SK-N-SH treated with all-trans-retinoic acid at 6 μM for 48 hours (cell line): ENCODE results near the gene NCOA5.

ENCODE experiments used
- ATAC-seq: fragments of 200-7000 bp; cut with Tn5 transposase; 3 replicates; pipeline ENCODE4 v1.9.1; 2020; ENCODE audit warnings: mild to moderate bottlenecking, moderate library complexity
- ARNTL ChIP-seq: fragments of 450-650 bp; formaldehyde crosslinking; IDR thresholded peaks from 2 replicates; pipeline ENCODE4 v1.5.0; 2020; ENCODE audit warnings: low read depth, mild to moderate bottlenecking, moderate library complexity, borderline replicate concordance
- BACH2 ChIP-seq: fragments of 250-450 bp; sonication (Bioruptor Pico); IDR thresholded peaks from 2 replicates; pipeline ENCODE4 v1.9.0; 2021; ENCODE audit warnings: mild to moderate bottlenecking, borderline replicate concordance
- ESRRG ChIP-seq: fragments of 250-450 bp; sonication (Bioruptor Pico); IDR thresholded peaks from 2 replicates; pipeline ENCODE4 v1.6.1; 2021; ENCODE audit warnings: mild to moderate bottlenecking
- GLIS3 ChIP-seq: fragments of 250-450 bp; sonication (Bioruptor Pico); IDR thresholded peaks from 2 replicates; pipeline ENCODE4 v1.5.0; 2020; ENCODE audit warnings: mild to moderate bottlenecking, moderate library complexity
- ISL1 ChIP-seq: fragments of 250-450 bp; sonication (Bioruptor Pico); IDR thresholded peaks from 2 replicates; pipeline ENCODE4 v2.1.2; 2022; ENCODE audit warnings: mild to moderate bottlenecking, moderate library complexity
- OSR1 ChIP-seq: fragments of 250-450 bp; sonication (Bioruptor Pico); IDR thresholded peaks from 2 replicates; pipeline ENCODE4 v1.8.0; 2022; ENCODE audit warnings: moderate library complexity, mild to moderate bottlenecking, inconsistent platforms
- PPARA ChIP-seq: fragments of 250-450 bp; sonication (Bioruptor Pico); IDR thresholded peaks from 2 replicates; pipeline ENCODE4 v1.5.0; 2020; ENCODE audit warnings: mild to moderate bottlenecking, borderline replicate concordance
- TCF4 ChIP-seq: fragments of 250-450 bp; sonication (Bioruptor Pico); IDR thresholded peaks from 2 replicates; pipeline ENCODE4 v1.8.0; 2021; ENCODE audit warnings: mild to moderate bottlenecking, moderate library complexity, borderline replicate concordance
- ZC3H10 ChIP-seq: fragments of 250-450 bp; sonication (Bioruptor Pico); IDR thresholded peaks from 2 replicates; pipeline ENCODE4 v1.5.1; 2021; ENCODE audit warnings: mild to moderate bottlenecking, moderate library complexity
- ZFP3 ChIP-seq: fragments of 250-450 bp; sonication (Bioruptor Pico); IDR thresholded peaks from 2 replicates; pipeline ENCODE4 v1.5.0; 2020; ENCODE audit warnings: mild to moderate bottlenecking, moderate library complexity
- ZFP30 ChIP-seq: fragments of 450-650 bp; formaldehyde crosslinking; IDR thresholded peaks from 2 replicates; pipeline ENCODE4 v1.5.0; 2022; ENCODE audit warnings: mild to moderate bottlenecking, moderate library complexity
- ZNF565 ChIP-seq: fragments of 450-650 bp; formaldehyde crosslinking; conservative IDR thresholded peaks from 2 replicates; pipeline ENCODE4 v1.5.0; 2020; ENCODE audit warnings: low read depth, mild to moderate bottlenecking, moderate library complexity
- ZNF70 ChIP-seq: fragments of 450-650 bp; formaldehyde crosslinking; IDR thresholded peaks from 2 replicates; pipeline ENCODE4 v1.5.0; 2020; ENCODE audit warnings: mild to moderate bottlenecking, moderate library complexity
- ZNF8 ChIP-seq: fragments of 450-650 bp; formaldehyde crosslinking; IDR thresholded peaks from 2 replicates; pipeline ENCODE4 v1.5.0; 2020; ENCODE audit warnings: mild to moderate bottlenecking, moderate library complexity
- TF ChIP-seq, protein P1 (sequence below): fragments of 250-450 bp; sonication (Bioruptor Pico); IDR thresholded peaks from 2 replicates; pipeline ENCODE4 v1.5.1; 2020; ENCODE audit warnings: low read depth, mild to moderate bottlenecking, moderate library complexity
- TF ChIP-seq, protein P2 (sequence below): fragments of 250-450 bp; sonication (Bioruptor Pico); IDR thresholded peaks from 2 replicates; pipeline ENCODE4 v1.5.0; 2020; ENCODE audit warnings: mild to moderate bottlenecking, moderate library complexity
- TF ChIP-seq, protein P3 (sequence below): fragments of 250-450 bp; sonication (Bioruptor Pico); IDR thresholded peaks from 2 replicates; pipeline ENCODE4 v1.8.0; 2021; ENCODE audit warnings: low read depth, mild to moderate bottlenecking, moderate library complexity, borderline replicate concordance
- TF ChIP-seq, protein P4 (sequence below): fragments of 250-450 bp; sonication (Bioruptor Pico); IDR thresholded peaks from 2 replicates; pipeline ENCODE4 v1.5.1; 2021; ENCODE audit warnings: mild to moderate bottlenecking, moderate library complexity
- TF ChIP-seq, protein P5 (sequence below): fragments of 250-450 bp; sonication (Bioruptor Pico); IDR thresholded peaks from 2 replicates; pipeline ENCODE4 v1.8.0; 2020; ENCODE audit warnings: mild to moderate bottlenecking, moderate library complexity, borderline replicate concordance

The NCOA5 gene

DNA sequence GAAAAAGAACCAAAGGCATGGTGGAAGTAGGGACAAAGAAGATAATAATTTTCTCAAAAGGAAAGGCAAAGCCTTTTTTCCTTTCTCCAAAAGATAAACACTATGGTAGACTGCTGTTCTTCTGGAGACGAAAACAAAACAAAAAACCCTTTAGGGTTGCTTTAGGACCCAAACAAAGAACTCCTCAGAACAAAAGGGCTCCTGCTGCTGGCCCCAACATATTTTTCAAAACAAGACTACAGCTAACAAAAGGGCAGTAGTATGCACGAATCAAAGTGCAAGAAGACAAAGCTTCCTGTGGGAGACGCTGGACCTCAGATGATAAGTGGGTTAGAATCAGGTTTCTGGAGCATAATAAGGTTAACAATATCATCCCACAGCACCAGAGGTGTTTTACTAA lies 15.8 kb downstream of the NCOA5 start:
- TF ChIP-seq ZNF565 (CRISPR knock-in tag) (no peak), TCF4 (CRISPR knock-in tag) (no peak), ZNF70 (CRISPR knock-in tag) (no peak), ESRRG (CRISPR knock-in tag) (no peak), ZC3H10 (CRISPR knock-in tag) (no peak), GLIS3 (CRISPR knock-in tag) (no peak), BACH2 (CRISPR knock-in tag) (no peak), PPARA (no peak), ZFP3 (CRISPR knock-in tag) (no peak), ZNF8 (no peak), ISL1 (CRISPR knock-in tag) (no peak), ARNTL (no peak)
- TF ChIP-seq, protein P1, sequence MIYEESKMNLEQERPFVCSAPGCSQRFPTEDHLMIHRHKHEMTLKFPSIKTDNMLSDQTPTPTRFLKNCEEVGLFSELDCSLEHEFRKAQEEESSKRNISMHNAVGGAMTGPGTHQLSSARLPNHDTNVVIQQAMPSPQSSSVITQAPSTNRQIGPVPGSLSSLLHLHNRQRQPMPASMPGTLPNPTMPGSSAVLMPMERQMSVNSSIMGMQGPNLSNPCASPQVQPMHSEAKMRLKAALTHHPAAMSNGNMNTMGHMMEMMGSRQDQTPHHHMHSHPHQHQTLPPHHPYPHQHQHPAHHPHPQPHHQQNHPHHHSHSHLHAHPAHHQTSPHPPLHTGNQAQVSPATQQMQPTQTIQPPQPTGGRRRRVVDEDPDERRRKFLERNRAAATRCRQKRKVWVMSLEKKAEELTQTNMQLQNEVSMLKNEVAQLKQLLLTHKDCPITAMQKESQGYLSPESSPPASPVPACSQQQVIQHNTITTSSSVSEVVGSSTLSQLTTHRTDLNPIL (CRISPR knock-in tag): no peak
- TF ChIP-seq, protein P2, sequence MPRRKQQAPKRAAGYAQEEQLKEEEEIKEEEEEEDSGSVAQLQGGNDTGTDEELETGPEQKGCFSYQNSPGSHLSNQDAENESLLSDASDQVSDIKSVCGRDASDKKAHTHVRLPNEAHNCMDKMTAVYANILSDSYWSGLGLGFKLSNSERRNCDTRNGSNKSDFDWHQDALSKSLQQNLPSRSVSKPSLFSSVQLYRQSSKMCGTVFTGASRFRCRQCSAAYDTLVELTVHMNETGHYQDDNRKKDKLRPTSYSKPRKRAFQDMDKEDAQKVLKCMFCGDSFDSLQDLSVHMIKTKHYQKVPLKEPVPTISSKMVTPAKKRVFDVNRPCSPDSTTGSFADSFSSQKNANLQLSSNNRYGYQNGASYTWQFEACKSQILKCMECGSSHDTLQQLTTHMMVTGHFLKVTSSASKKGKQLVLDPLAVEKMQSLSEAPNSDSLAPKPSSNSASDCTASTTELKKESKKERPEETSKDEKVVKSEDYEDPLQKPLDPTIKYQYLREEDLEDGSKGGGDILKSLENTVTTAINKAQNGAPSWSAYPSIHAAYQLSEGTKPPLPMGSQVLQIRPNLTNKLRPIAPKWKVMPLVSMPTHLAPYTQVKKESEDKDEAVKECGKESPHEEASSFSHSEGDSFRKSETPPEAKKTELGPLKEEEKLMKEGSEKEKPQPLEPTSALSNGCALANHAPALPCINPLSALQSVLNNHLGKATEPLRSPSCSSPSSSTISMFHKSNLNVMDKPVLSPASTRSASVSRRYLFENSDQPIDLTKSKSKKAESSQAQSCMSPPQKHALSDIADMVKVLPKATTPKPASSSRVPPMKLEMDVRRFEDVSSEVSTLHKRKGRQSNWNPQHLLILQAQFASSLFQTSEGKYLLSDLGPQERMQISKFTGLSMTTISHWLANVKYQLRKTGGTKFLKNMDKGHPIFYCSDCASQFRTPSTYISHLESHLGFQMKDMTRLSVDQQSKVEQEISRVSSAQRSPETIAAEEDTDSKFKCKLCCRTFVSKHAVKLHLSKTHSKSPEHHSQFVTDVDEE: no peak
- TF ChIP-seq, protein P3, sequence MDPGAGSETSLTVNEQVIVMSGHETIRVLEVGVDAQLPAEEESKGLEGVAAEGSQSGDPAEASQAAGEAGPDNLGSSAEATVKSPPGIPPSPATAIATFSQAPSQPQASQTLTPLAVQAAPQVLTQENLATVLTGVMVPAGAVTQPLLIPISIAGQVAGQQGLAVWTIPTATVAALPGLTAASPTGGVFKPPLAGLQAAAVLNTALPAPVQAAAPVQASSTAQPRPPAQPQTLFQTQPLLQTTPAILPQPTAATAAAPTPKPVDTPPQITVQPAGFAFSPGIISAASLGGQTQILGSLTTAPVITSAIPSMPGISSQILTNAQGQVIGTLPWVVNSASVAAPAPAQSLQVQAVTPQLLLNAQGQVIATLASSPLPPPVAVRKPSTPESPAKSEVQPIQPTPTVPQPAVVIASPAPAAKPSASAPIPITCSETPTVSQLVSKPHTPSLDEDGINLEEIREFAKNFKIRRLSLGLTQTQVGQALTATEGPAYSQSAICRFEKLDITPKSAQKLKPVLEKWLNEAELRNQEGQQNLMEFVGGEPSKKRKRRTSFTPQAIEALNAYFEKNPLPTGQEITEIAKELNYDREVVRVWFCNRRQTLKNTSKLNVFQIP (CRISPR knock-in tag): no peak
- TF ChIP-seq, protein P4, sequence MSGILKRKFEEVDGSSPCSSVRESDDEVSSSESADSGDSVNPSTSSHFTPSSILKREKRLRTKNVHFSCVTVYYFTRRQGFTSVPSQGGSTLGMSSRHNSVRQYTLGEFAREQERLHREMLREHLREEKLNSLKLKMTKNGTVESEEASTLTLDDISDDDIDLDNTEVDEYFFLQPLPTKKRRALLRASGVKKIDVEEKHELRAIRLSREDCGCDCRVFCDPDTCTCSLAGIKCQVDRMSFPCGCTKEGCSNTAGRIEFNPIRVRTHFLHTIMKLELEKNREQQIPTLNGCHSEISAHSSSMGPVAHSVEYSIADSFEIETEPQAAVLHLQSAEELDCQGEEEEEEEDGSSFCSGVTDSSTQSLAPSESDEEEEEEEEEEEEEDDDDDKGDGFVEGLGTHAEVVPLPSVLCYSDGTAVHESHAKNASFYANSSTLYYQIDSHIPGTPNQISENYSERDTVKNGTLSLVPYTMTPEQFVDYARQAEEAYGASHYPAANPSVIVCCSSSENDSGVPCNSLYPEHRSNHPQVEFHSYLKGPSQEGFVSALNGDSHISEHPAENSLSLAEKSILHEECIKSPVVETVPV (CRISPR knock-in tag): no peak
- TF ChIP-seq, all 23 proteins: peak for 0
- ATAC-seq: no peak

DNA sequence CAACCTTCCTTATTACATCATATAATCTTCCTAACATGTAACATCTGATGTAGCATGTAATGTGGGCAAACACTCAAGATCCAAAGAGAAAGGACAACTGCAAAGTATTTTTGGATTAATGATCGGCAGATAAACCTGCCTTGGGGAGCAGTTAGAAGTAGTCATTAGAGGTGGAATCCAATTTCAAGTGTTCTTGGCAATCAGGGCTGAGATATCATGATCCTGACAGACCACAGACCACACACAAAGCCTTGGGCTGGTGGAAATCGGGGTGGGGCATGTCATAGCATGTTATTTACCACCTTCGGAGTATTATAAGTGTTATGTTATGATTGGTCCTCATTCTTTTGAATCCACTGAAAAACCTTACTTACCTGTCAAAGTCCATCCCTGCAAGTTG lies 16.3 kb downstream of the NCOA5 start:
- ATAC-seq: no peak
- TF ChIP-seq ARNTL (no peak), ZFP30 (CRISPR knock-in tag) (no peak), ZFP3 (CRISPR knock-in tag) (no peak), OSR1 (CRISPR knock-in tag) (no peak), GLIS3 (CRISPR knock-in tag) (no peak), ZC3H10 (CRISPR knock-in tag) (no peak), ZNF565 (CRISPR knock-in tag) (no peak), PPARA (no peak), TCF4 (CRISPR knock-in tag) (no peak)
- TF ChIP-seq, protein P5, sequence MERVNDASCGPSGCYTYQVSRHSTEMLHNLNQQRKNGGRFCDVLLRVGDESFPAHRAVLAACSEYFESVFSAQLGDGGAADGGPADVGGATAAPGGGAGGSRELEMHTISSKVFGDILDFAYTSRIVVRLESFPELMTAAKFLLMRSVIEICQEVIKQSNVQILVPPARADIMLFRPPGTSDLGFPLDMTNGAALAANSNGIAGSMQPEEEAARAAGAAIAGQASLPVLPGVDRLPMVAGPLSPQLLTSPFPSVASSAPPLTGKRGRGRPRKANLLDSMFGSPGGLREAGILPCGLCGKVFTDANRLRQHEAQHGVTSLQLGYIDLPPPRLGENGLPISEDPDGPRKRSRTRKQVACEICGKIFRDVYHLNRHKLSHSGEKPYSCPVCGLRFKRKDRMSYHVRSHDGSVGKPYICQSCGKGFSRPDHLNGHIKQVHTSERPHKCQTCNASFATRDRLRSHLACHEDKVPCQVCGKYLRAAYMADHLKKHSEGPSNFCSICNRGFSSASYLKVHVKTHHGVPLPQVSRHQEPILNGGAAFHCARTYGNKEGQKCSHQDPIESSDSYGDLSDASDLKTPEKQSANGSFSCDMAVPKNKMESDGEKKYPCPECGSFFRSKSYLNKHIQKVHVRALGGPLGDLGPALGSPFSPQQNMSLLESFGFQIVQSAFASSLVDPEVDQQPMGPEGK: no peak
- TF ChIP-seq, protein P4 (CRISPR knock-in tag): no peak
- TF ChIP-seq, protein P3 (CRISPR knock-in tag): no peak
- TF ChIP-seq, protein P2: no peak
- TF ChIP-seq, protein P1 (CRISPR knock-in tag): no peak
- TF ChIP-seq, all 23 proteins: peak for 0
